Measurements from ENCODE around the gene PTRH2. TPM values are rescaled to one million over a fixed set of nuclear protein-coding genes. Genes with fewer than 3 reads are reported as not detected.

PTRH2 gene
- 10 to 100 TPM; 17.5 to 19.1 TPM for total RNA-seq

GRCh38 chr17:59707149-59707970 lies at the start of gene PTRH2, which contains the start of gene VMP1:
TSS of gene PTRH2 (minus strand) at chr17:59707430. CDS start at chr17:59697978, 9,452 bp downstream.
TSS of gene VMP1 (plus strand) at chr17:59707654. CDS start at chr17:59731447, 23,793 bp downstream.

Other genes with a start within 250 kb of the PTRH2 start
- 10 to 100 TPM; 20.2 to 23.9 TPM for gene DHX40, start 141.8 kb downstream of the PTRH2 start, total RNA-seq
- gene CLTC, start 87.5 kb downstream of the PTRH2 start, total RNA-seq = 100 to 1,000 TPM; 128 to 130 TPM
- gene VMP1, start 224 bp upstream of the PTRH2 start, total RNA-seq = 100 to 1,000 TPM; 189 to 206 TPM
- 10 to 100 TPM; 10.3 to 12.4 TPM for gene TUBD1, start 185.5 kb upstream of the PTRH2 start, total RNA-seq
- gene RPS6KB1, start 185.7 kb upstream of the PTRH2 start, total RNA-seq = 10 to 100 TPM; 44.4 to 52.3 TPM